Measurements from ENCODE around the gene COA8.

Gene COA8

GRCh38 chr14:103549361-103550311 is 13.1 kb upstream of the COA8 start:
- DNase-seq, result no peak

GRCh38 chr14:103550451-103551337 is 12.1 kb upstream of the COA8 start:
- no peak for DNase-seq

GRCh38 chr14:103551338-103551762 is 11.4 kb upstream of the COA8 start:
- DNase-seq, result no peak

GRCh38 chr14:103552011-103552845 is 10.5 kb upstream of the COA8 start:
- DNase-seq, result no peak

- DNase-seq, result no peak
Measured at GRCh38 chr14:103552846-103553210, 9.9 kb upstream of the COA8 start.

GRCh38 chr14:103555559-103556337 is 7.0 kb upstream of the COA8 start:
- DNase-seq, result no peak

- DNase-seq, result no peak
Measured at GRCh38 chr14:103556946-103557758, 5.6 kb upstream of the COA8 start.

- DNase-seq, result no peak
Measured at GRCh38 chr14:103558071-103558882, 4.5 kb upstream of the COA8 start.

GRCh38 chr14:103559766-103560165 is 3.0 kb upstream of the COA8 start:
- no peak for DNase-seq

GRCh38 chr14:103560691-103561090 is 2.1 kb upstream of the COA8 start:
- no peak for DNase-seq

GRCh38 chr14:103561381-103562178 is 1.2 kb upstream of the COA8 start:
- peak; percentile 34 for DNase-seq

GRCh38 chr14:103562179-103562428 is 656 bp upstream of the COA8 start:
- DNase-seq, result peak; percentile 34

- DNase-seq, result no peak
Measured at GRCh38 chr14:103563226-103563620, 463 bp downstream of the COA8 start.

GRCh38 chr14:103563844-103564505 is 1.2 kb downstream of the COA8 start:
- no peak for DNase-seq

GRCh38 chr14:103568952-103569351 is 6.2 kb downstream of the COA8 start:
- no peak for DNase-seq

- DNase-seq, result no peak
Measured at GRCh38 chr14:103569408-103569807, 6.6 kb downstream of the COA8 start.

GRCh38 chr14:103574104-103574503 is 11.3 kb downstream of the COA8 start:
- no peak for DNase-seq

- no peak for DNase-seq
Measured at GRCh38 chr14:103574707-103575285, 12.0 kb downstream of the COA8 start.
